Naive thymus-derived CD4-positive, alpha-beta T cell (primary cell): ENCODE measurements around the gene MAP3K2. TPM values are rescaled to one million over a fixed set of nuclear protein-coding genes. Genes with fewer than 3 reads are reported as not detected.
A peak's percentile ranks its signal among the peaks of the same experiment; 100 is the strongest.

ENCODE experiments used
- ATAC-seq: fragments of 150-1000 bp; cut with Tn5 transposase; 2 replicates; pipeline ENCODE4 v1.10.0; 2021; ENCODE audit warnings: mild to moderate bottlenecking, moderate library complexity
- CTCF ChIA-PET: fragments of 350-600 bp; sonication (Branson Sonifier 250); formaldehyde crosslinking; loops from one replicate; lab custom pipeline; 2021; ENCODE audit warnings: antibody characterized with exemption; lab: Charles Lee
- POLR2A ChIA-PET: fragments of 350-600 bp; sonication (Branson Sonifier 250); formaldehyde crosslinking; loops from one replicate; lab custom pipeline; 2021; ENCODE audit warnings: antibody characterized with exemption, inconsistent platforms; lab: Charles Lee
- DNase-seq, 9 donors: peaks; one replicate each; pipeline versions ENCODE4 v3.0.0 to v3.0.0-alpha.2; 2020 to 2022; ENCODE audit warnings: mixed read lengths in 1 of 9
- H3K27ac ChIP-seq: one replicate; pipeline ENCODE4 v1.7.0; 2013; ENCODE audit warnings: mild to moderate bottlenecking, low read depth, low read length, moderate library complexity
- H3K27me3 ChIP-seq, 2 donors: one replicate each; pipeline ENCODE4 v1.7.0; 2013; ENCODE audit warnings: low read length in 2 of 2, mild to moderate bottlenecking in 2 of 2, moderate library complexity in 2 of 2; ENCODE audit not compliant: control insufficient read depth in 2 of 2, insufficient read depth in 2 of 2
- H3K36me3 ChIP-seq, 3 experiments: 1 replicate in 2 of 3; 2 replicates in 1 of 3; pipeline ENCODE4 v1.7.0; 2013; ENCODE audit warnings: low read length in 3 of 3, mild to moderate bottlenecking in 3 of 3, moderate library complexity in 1 of 3; ENCODE audit not compliant: insufficient read depth in 3 of 3, control insufficient read depth in 2 of 3
- H3K4me1 ChIP-seq, 2 donors: one replicate each; pipeline ENCODE4 v1.7.0; 2013; ENCODE audit warnings: low read length in 2 of 2, mild to moderate bottlenecking in 2 of 2, moderate library complexity in 1 of 2; ENCODE audit not compliant: control insufficient read depth in 2 of 2, insufficient read depth in 2 of 2
- H3K4me3 ChIP-seq: 2 replicates; pipeline ENCODE4 v1.7.0; 2013; ENCODE audit warnings: mild to moderate bottlenecking, low read length
- H3K9me3 ChIP-seq, 3 experiments: 1 replicate in 2 of 3; 2 replicates in 1 of 3; pipeline ENCODE4 v1.7.0; 2013; ENCODE audit warnings: low read length in 3 of 3; ENCODE audit not compliant: control insufficient read depth in 2 of 3
- H3K27ac Mint-ChIP-seq, 9 donors: one replicate each; pipeline ENCODE4 v1.8.0; 2020 to 2022; ENCODE audit warnings: mixed read lengths in 9 of 9, mild to moderate bottlenecking in 8 of 9, moderate library complexity in 5 of 9, inconsistent platforms in 2 of 9
- H3K27me3 Mint-ChIP-seq, 5 donors: one replicate each; pipeline ENCODE4 v1.8.0; 2021 to 2022; ENCODE audit warnings: mixed read lengths in 5 of 5, mild to moderate bottlenecking in 1 of 5
- H3K36me3 Mint-ChIP-seq, 5 donors: one replicate each; pipeline ENCODE4 v1.8.0; 2020 to 2022; ENCODE audit warnings: mixed read lengths in 5 of 5, mild to moderate bottlenecking in 3 of 5, inconsistent platforms in 1 of 5
- H3K4me1 Mint-ChIP-seq, 7 donors: one replicate each; pipeline ENCODE4 v1.8.0; 2020 to 2022; ENCODE audit warnings: mixed read lengths in 7 of 7, mild to moderate bottlenecking in 3 of 7, inconsistent platforms in 1 of 7
- H3K4me3 Mint-ChIP-seq, 10 donors: one replicate each; pipeline ENCODE4 v1.8.0; 2020 to 2022; ENCODE audit warnings: mild to moderate bottlenecking in 10 of 10, mixed read lengths in 10 of 10, moderate library complexity in 6 of 10, inconsistent platforms in 2 of 10
- H3K9me3 Mint-ChIP-seq, 11 donors: one replicate each; pipeline ENCODE4 v1.8.0; 2020 to 2022; ENCODE audit warnings: mixed read lengths in 11 of 11, mild to moderate bottlenecking in 4 of 11, inconsistent platforms in 1 of 11, moderate library complexity in 1 of 11
- intact Hi-C, 2 donors: fragments of 100-400 bp; cut with micrococcal nuclease; formaldehyde crosslinking; loops; one replicate each; pipeline ENCODE4 v1.15.1; 2023
- polyA plus RNA-seq, 2 donors: library from polyadenylated mRNA; unstranded; fragments of 300-500 nt; fragmentation: Illumina TruSeq; gene quantifications; one replicate each; pipeline ENCODE4 v1.2.3, GENCODE V29; 2021
- total RNA-seq, 6 experiments: library from RNA in 5 of 6; stranded (reverse) in 5 of 6; gene quantifications; 1 replicate in 5 of 6; 2 replicates in 1 of 6; pipeline ENCODE4 v1.2.3 and lab custom pipeline; 2021 to 2026

Gene MAP3K2
- total and polyA plus RNA-seq, 7 experiments from 2014 or later, result 41.3 to 111 (median 81.3) TPM

DNA sequence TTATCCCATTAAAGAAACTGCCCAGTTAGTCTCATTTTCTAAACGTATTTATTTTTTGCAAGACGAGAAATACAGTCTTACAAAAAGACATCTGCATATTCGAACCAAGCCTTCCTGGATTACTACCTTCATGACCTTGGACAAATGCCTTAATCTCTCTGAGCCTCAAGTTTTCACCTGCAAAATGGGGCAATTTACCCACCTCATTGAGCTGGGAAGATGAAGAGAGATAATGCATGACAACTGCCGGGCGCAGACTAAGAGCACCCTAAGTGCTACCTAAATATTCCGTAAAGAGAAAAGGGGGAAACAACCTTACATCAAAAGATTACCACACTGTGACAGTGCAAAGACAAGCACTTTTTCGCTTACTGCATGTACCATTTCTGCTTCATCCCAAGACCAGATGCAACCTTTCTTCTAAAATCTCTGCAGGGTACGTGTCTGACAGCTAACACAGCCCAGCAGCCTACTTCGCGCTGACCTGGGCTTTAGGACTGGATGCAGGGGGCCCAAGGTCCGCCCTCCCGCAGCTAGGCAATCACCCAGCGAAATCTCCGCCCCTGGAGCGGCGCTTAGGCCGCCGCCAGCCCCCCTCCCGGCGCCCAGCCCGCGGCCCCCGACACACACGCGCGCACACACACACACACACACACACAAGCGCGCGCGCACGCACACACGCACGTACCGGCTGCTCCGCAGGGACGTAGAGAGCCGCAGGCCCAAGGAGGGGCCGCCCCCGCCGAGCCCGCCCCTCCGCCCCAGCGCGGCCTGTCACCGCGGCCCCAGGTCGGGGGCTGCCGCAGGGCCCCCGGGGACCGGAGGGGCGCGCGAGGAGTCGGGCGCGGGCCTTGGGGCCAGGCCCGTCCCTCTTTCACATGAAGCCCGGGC, 766 bp downstream of the MAP3K2 start:
- Histone ChIP-seq H3K4me1 (peaks cover 23 to 30% of the 10 kb centered on the region in 2 donors), H3K36me3 (peaks cover 0 to 3% (median 0%) of the 10 kb centered on the region in 3 experiments), H3K9me3 (no peaks in the 10 kb centered on the region), H3K27ac (peak overlapping the region; percentile 100), H3K27me3 (no peaks in the 10 kb centered on the region), H3K4me3 (peak overlapping the region; percentile 62)
- Mint-ChIP-seq H3K4me1 (peaks cover 47 to 76% (median 71%) of the 10 kb centered on the region in 7 donors), H3K4me3 (peak overlapping the region; percentile 83 to 97 (median 90)), H3K9me3 (peaks cover 0 to 7% (median 0%) of the 10 kb centered on the region in 11 donors), H3K36me3 (peaks cover 0 to 18% (median 0%) of the 10 kb centered on the region in 5 donors), H3K27me3 (peaks cover 0 to 1% (median 0%) of the 10 kb centered on the region in 5 donors), H3K27ac (peak overlapping the region; percentile 83 to 98 (median 90))
- ChIA-PET CTCF (interaction anchor here (0.6 kb wide), 1 partner anchor 18 kb away, joined by 3 read pairs; no protein-coding TSS in a partner anchor), POLR2A (interaction anchor here (0.6 to 1.5 kb wide), 6 partner anchors 8 to 315 kb away, joined by 3 to 6 read pairs (median 4); partner anchors contain the start of gene ERCC3)
- peak; percentile 81 for ATAC-seq
- DNase-seq, result peak; percentile 76 to 86 (median 81)
- intact Hi-C loops, result loop anchor here (1.0 to 10.0 kb wide), 7 partner anchors 92 to 640 kb away; partner anchors contain the start of genes SAP130 (in 2 of the 2), ERCC3 (in 1 of the 2), IWS1 (in 1 of the 2) and SFT2D3 (in 1 of the 2)

DNA sequence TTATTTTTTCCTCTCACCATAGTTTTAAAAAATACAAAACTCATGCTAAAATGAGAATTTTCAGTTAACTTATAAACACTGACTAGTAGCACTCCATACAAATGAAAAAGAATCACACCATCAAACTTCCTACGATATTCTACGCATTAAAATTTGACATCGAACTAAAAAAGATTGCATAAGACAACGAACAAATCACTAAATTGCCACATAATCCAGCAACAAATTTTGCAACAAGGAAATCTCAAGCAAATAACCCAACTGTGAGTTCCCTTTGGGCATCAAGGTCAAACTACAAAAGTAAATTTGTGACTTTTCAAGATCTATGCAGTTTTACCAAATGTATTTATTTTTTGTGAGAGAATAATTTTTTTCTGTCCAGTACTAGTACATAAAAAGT, 1.5 kb downstream of the MAP3K2 start:
- Histone ChIP-seq H3K4me1 (peaks cover 23 to 34% of the 10 kb centered on the region in 2 donors), H3K4me3 (peak overlapping the region; percentile 62), H3K27me3 (no peaks in the 10 kb centered on the region), H3K9me3 (no peaks in the 10 kb centered on the region), H3K36me3 (peaks cover 0 to 3% (median 0%) of the 10 kb centered on the region in 3 experiments), H3K27ac (no peak overlapping the region)
- DNase-seq (no peak), ATAC-seq (no peak)
- ChIA-PET CTCF (no interaction called here), POLR2A (interaction anchor here (0.6 to 1.5 kb wide), 5 partner anchors 8 to 92 kb away, joined by 3 to 6 read pairs (median 4); partner anchors contain the start of gene ERCC3)
- H3K27me3 Mint-ChIP-seq, result peaks cover 0 to 1% (median 0%) of the 10 kb centered on the region in 5 donors
- H3K4me3 Mint-ChIP-seq, result peak overlapping the region; percentile 83 to 97 (median 90)
- H3K27ac Mint-ChIP-seq, result peak overlapping the region; percentile 83 to 98 (median 90)
- peaks cover 0 to 18% (median 0%) of the 10 kb centered on the region in 5 donors for H3K36me3 Mint-ChIP-seq
- H3K4me1 Mint-ChIP-seq, result peaks cover 53 to 84% (median 79%) of the 10 kb centered on the region in 7 donors
- intact Hi-C loops, result loop anchor here (5.0 to 10.0 kb wide), 6 partner anchors 91 to 641 kb away; partner anchors contain the start of genes SAP130 (in 2 of the 2), ERCC3 (in 1 of the 2) and SFT2D3 (in 1 of the 2)
- peaks cover 0 to 7% (median 0%) of the 10 kb centered on the region in 11 donors for H3K9me3 Mint-ChIP-seq

DNA sequence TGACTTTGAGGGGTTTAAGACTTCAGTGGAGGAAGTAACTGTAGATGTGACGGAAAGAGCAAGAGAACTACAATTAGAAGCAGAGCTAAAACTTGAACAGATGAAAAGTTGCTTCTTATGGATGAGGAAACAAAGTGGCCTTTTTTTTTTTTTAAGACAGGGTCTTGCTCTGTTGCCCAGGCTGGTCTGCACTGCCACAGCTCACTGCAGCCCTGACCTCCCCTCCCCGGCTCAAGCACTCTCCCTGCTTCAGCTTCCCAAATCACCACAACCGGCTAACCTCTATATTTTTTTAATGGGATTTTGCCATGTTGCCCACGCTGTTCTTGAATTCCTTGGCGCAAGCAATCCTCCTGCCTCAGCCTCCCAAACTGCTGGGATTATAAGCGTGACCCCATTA, 3.2 kb downstream of the MAP3K2 start:
- Mint-ChIP-seq H3K9me3 (peaks cover 0 to 7% (median 0%) of the 10 kb centered on the region in 11 donors), H3K27ac (peak overlapping the region in 5 of 9 donors; percentile 3 to 38 (median 33)), H3K36me3 (peaks cover 0 to 14% (median 0%) of the 10 kb centered on the region in 5 donors), H3K27me3 (peaks cover 0 to 1% (median 0%) of the 10 kb centered on the region in 5 donors), H3K4me3 (peak overlapping the region in 7 of 10 donors; percentile 17 to 94 (median 62)), H3K4me1 (peaks cover 61 to 88% (median 84%) of the 10 kb centered on the region in 7 donors)
- Histone ChIP-seq H3K4me3 (no peak overlapping the region), H3K9me3 (no peaks in the 10 kb centered on the region), H3K27ac (no peak overlapping the region), H3K27me3 (no peaks in the 10 kb centered on the region), H3K36me3 (peaks cover 0 to 3% (median 0%) of the 10 kb centered on the region in 3 experiments), H3K4me1 (peaks cover 23 to 34% of the 10 kb centered on the region in 2 donors)
- ChIA-PET CTCF (no interaction called here), POLR2A (interaction anchor here (0.7 kb wide), 1 partner anchor 10 kb away, joined by 3 read pairs; no protein-coding TSS in a partner anchor)
- intact Hi-C loops, result loop anchor here in 1 of 2 donors (10.0 kb wide), 4 partner anchors 90 to 640 kb away; partner anchors contain the start of genes ERCC3, SAP130 and SFT2D3
- DNase-seq, result no peak
- no peak for ATAC-seq

DNA sequence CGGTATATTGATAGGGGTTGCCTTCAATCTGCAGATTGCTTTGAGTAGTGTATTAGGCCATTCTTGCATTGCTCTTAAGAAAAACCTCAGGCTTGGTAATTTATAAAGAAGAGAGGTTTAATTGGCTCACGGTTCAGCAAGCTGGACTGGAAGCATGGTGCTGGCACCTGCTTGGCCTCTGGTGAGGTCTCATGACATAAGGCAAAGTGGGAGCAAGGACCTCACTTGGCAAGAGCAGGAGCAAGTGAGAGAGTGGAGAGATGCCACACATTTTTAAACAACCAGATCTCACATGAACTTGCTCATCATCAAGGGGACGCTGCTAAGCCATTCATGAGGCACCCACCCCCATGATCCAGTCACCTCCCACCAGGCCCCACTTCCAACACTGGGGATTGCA, 4.9 kb downstream of the MAP3K2 start:
- H3K4me3 Mint-ChIP-seq, result peak overlapping the region in 3 of 10 donors; percentile 12 to 54 (median 18)
- DNase-seq (no peak), ATAC-seq (no peak)
- no peak overlapping the region for H3K4me3 ChIP-seq
- H3K27ac Mint-ChIP-seq, result peak overlapping the region in 4 of 9 donors; percentile 3 to 45 (median 18)
- H3K36me3 Mint-ChIP-seq, result peaks cover 0 to 16% (median 2%) of the 10 kb centered on the region in 5 donors
- H3K27me3 Mint-ChIP-seq, result peaks cover 0 to 1% (median 0%) of the 10 kb centered on the region in 5 donors
- ChIA-PET POLR2A (no interaction called here), CTCF (no interaction called here)
- peaks cover 17 to 19% of the 10 kb centered on the region in 2 donors for H3K4me1 ChIP-seq
- H3K27ac ChIP-seq, result no peak overlapping the region
- no peaks in the 10 kb centered on the region for H3K27me3 ChIP-seq
- H3K4me1 Mint-ChIP-seq, result peaks cover 51 to 89% (median 80%) of the 10 kb centered on the region in 7 donors
- peaks cover 0 to 3% (median 0%) of the 10 kb centered on the region in 3 experiments for H3K36me3 ChIP-seq
- H3K9me3 ChIP-seq, result no peaks in the 10 kb centered on the region
- intact Hi-C loops, result loop anchor here in 1 of 2 donors (10.0 kb wide), 4 partner anchors 88 to 642 kb away; partner anchors contain the start of genes ERCC3, SAP130 and SFT2D3
- H3K9me3 Mint-ChIP-seq, result peaks cover 0 to 9% (median 0%) of the 10 kb centered on the region in 11 donors

DNA sequence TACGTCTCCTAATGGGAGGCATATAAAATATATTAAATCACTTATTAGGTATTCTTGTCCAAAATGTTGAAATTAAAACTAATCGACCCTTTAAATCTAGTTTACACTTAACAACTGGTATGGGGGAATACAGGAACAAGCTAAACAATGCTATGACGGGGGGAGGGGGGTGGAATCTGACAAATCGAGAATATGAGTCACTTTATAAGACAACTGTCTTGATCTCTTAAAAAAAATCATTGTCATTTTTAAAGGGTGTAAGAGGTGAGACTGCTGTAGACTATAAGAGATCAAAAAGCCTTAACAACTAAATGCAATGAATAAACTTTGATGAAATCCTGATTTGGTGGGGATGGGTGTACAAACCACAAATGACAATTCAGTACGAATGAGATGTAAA, 6.0 kb downstream of the MAP3K2 start:
- Histone ChIP-seq H3K4me1 (peaks cover 15 to 19% of the 10 kb centered on the region in 2 donors), H3K27ac (no peak overlapping the region), H3K27me3 (no peaks in the 10 kb centered on the region), H3K4me3 (no peak overlapping the region), H3K36me3 (peaks cover 0 to under 1% (median 0%) of the 10 kb centered on the region in 3 experiments), H3K9me3 (peaks cover 0 to under 1% (median 0%) of the 10 kb centered on the region in 3 experiments)
- CTCF ChIA-PET, result no interaction called here
- POLR2A ChIA-PET, result interaction anchor here (0.6 kb wide), 1 partner anchor 11 kb away, joined by 3 read pairs; no protein-coding TSS in a partner anchor
- no peak for DNase-seq
- Mint-ChIP-seq H3K9me3 (peaks cover 0 to 4% (median 0%) of the 10 kb centered on the region in 11 donors), H3K36me3 (peaks cover 0 to 20% (median 13%) of the 10 kb centered on the region in 5 donors), H3K27me3 (no peaks in the 10 kb centered on the region), H3K27ac (peak overlapping the region in 3 of 9 donors; percentile 3 to 27 (median 15)), H3K4me3 (peak overlapping the region in 4 of 10 donors; percentile 10 to 46 (median 12)), H3K4me1 (peaks cover 52 to 91% (median 82%) of the 10 kb centered on the region in 7 donors)
- intact Hi-C loops, result loop anchor here in 1 of 2 donors (10.0 kb wide), 4 partner anchors 87 to 643 kb away; partner anchors contain the start of genes ERCC3, SAP130 and SFT2D3
- ATAC-seq, result no peak
